ENCODE measurements around the gene PHF23.

Gene PHF23

GRCh38 chr17:7215652-7216180 is 23.5 kb downstream of the PHF23 start:
- TF ChIP-seq GATA2 (IDR thresholded peaks at IDR 0.05; ENCODE audit: low read depth, low read length), result no peak
- no peak for TF ChIP-seq GATA3 (IDR thresholded peaks at IDR 0.05; ENCODE audit: low read depth, low read length)

GRCh38 chr17:7215136-7215638 is 24.1 kb downstream of the PHF23 start:
- no peak for TF ChIP-seq GATA2 (IDR thresholded peaks at IDR 0.05; ENCODE audit: low read depth, low read length)
- TF ChIP-seq GATA3 (IDR thresholded peaks at IDR 0.05; ENCODE audit: low read depth, low read length), result no peak

GRCh38 chr17:7214300-7215135 is 24.7 kb downstream of the PHF23 start:
- TF ChIP-seq GATA3 (IDR thresholded peaks at IDR 0.05; ENCODE audit: low read depth, low read length) (no peak), GATA2 (IDR thresholded peaks at IDR 0.05; ENCODE audit: low read depth, low read length) (peak; percentile 91)

- no peak for TF ChIP-seq GATA3 (IDR thresholded peaks at IDR 0.05; ENCODE audit: low read depth, low read length)
- peak; percentile 28; the same call in 1 of the 2 replicates for TF ChIP-seq GATA2 (IDR thresholded peaks at IDR 0.05; ENCODE audit: low read depth, low read length)
These were observed 25.4 kb downstream of the PHF23 start for GRCh38 chr17:7213895-7214299.

GRCh38 chr17:7211491-7212273 is 27.6 kb downstream of the PHF23 start:
- TF ChIP-seq GATA2 (IDR thresholded peaks at IDR 0.05; ENCODE audit: low read depth, low read length) (no peak), GATA3 (IDR thresholded peaks at IDR 0.05; ENCODE audit: low read depth, low read length) (no peak)

- TF ChIP-seq GATA2 (IDR thresholded peaks at IDR 0.05; ENCODE audit: low read depth, low read length) (no peak), GATA3 (IDR thresholded peaks at IDR 0.05; ENCODE audit: low read depth, low read length) (no peak)
These were observed 30.4 kb downstream of the PHF23 start for GRCh38 chr17:7208754-7209460.

- TF ChIP-seq GATA3 (IDR thresholded peaks at IDR 0.05; ENCODE audit: low read depth, low read length) (no peak), GATA2 (IDR thresholded peaks at IDR 0.05; ENCODE audit: low read depth, low read length) (no peak)
These were observed 31.2 kb downstream of the PHF23 start for GRCh38 chr17:7208027-7208571.

GRCh38 chr17:7207120-7208001 is 31.9 kb downstream of the PHF23 start:
- TF ChIP-seq GATA2 (IDR thresholded peaks at IDR 0.05; ENCODE audit: low read depth, low read length) (no peak), GATA3 (IDR thresholded peaks at IDR 0.05; ENCODE audit: low read depth, low read length) (no peak)

- TF ChIP-seq GATA2 (IDR thresholded peaks at IDR 0.05; ENCODE audit: low read depth, low read length) (no peak), GATA3 (IDR thresholded peaks at IDR 0.05; ENCODE audit: low read depth, low read length) (no peak)
These were observed 33.7 kb downstream of the PHF23 start for GRCh38 chr17:7205561-7205960.

- TF ChIP-seq GATA3 (IDR thresholded peaks at IDR 0.05; ENCODE audit: low read depth, low read length) (no peak), GATA2 (IDR thresholded peaks at IDR 0.05; ENCODE audit: low read depth, low read length) (peak; percentile 64)
These were observed 34.3 kb downstream of the PHF23 start for GRCh38 chr17:7204828-7205461.

- TF ChIP-seq GATA2 (IDR thresholded peaks at IDR 0.05; ENCODE audit: low read depth, low read length), result no peak
- no peak for TF ChIP-seq GATA3 (IDR thresholded peaks at IDR 0.05; ENCODE audit: low read depth, low read length)
These were observed 34.9 kb downstream of the PHF23 start for GRCh38 chr17:7204336-7204735.

- no peak for TF ChIP-seq GATA3 (IDR thresholded peaks at IDR 0.05; ENCODE audit: low read depth, low read length)
- TF ChIP-seq GATA2 (IDR thresholded peaks at IDR 0.05; ENCODE audit: low read depth, low read length), result no peak
These were observed 35.9 kb downstream of the PHF23 start for GRCh38 chr17:7203391-7203790.
